SK-N-MC (cell line): ENCODE data around the gene PPP1R3E.

Experiments
- EZH2 ChIP-seq: fragments of 200-600 bp; sonication (generic); IDR thresholded peaks from one replicate; pipeline ENCODE4 v1.6.1; 2017; ENCODE audit warnings: antibody characterized with exemption
- FOXP2 ChIP-seq: optimal IDR thresholded peaks from 2 replicates; pipeline ENCODE3; 2011; ENCODE audit warnings: mild to moderate bottlenecking, moderate library complexity; ENCODE audit not compliant: insufficient read depth; ENCODE audit errors: extremely low read length, control extremely low read depth
- POLR2AphosphoS5 ChIP-seq: IDR thresholded peaks from 2 replicates; pipeline ENCODE4 v1.6.1; 2012; ENCODE audit warnings: mild to moderate bottlenecking, low read depth, low read length, borderline replicate concordance

DNA sequence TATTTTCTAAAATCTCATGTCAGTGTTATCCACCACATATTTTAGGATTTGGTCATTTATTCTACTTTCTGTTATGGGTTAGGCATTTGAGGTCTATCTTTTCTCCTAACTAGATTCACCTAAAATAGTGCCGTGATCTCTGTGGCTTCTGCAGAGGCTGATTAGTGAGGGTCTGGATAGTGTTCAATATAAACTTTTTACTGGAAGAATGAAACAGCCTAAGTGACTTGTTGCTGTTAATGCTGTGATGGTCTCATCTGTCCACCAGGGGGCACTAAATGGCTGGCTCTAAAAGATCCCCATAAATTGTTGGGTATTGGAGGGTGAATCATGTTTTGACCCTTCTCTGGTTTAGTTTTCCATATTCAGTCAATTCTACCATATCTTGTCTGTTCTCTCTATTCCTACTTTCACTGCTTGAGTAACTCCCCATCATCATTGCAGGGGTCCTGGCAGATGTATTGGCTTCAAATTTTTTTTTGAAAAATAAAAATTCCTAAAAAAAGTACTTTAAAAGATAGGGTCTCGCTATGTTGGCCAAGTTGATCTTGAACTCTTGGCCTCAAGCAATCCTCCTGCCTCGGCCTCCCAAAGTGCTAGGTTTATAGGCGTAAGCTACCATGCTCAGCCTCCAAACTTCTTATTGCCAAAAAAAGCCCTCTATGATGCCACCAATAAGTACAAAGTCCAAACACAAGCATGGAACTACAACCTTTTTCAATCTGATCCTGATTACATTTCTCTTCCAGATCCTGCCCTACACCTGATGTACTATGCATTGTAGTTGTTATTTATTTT, 25.5 kb upstream of the PPP1R3E start:
- TF ChIP-seq POLR2AphosphoS5 (no peak), EZH2 (no peak), FOXP2 (no peak)
